IMR-90 (cell line): ENCODE results near the gene SS18.

ENCODE experiments used
- CTCF ChIP-seq: conservative IDR thresholded peaks from 2 replicates; pipeline ENCODE4 v1.5.1; 2012; ENCODE audit warnings: mild to moderate bottlenecking, low read depth, low read length, improper control_type of control experiment
- NFE2L2 ChIP-seq: fragments of 150-350 bp; IDR thresholded peaks from 2 replicates; pipeline ENCODE4 v1.6.1; 2016; ENCODE audit warnings: low read depth, mild to moderate bottlenecking, low read length
- POLR2A ChIP-seq: IDR thresholded peaks from 2 replicates; pipeline ENCODE4 v1.6.1; 2012; ENCODE audit warnings: mild to moderate bottlenecking, low read depth, low read length

DNA sequence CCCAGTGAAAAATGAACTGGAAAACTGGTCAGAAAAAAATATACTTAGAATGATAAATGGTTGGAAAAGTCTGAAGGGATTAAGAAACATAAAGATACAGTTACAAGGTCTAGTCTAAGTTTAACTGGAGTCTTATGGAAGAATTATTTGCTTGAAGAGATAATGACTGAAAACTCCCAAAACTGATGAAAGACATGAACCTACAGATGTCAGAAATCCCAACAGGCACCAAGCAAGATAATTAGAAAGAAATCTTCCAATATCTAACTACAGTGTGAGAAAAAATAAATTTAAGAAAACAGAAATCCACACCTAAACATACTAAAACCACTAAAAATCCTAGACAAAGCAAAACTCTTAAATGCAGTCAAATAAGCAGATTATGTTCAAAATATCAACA is 19.4 kb downstream of the SS18 start:
- no peak for TF ChIP-seq CTCF
- TF ChIP-seq POLR2A: no peak
- TF ChIP-seq NFE2L2: no peak
